ENCODE measurements around the gene IFTAP. TPM values are rescaled to one million over a fixed set of nuclear protein-coding genes. Genes with fewer than 3 reads are reported as not detected.

Gene IFTAP
- total and polyA plus RNA-seq, 2 of the 13 experiments (the other 11 are each of a cell fraction or from before 2014, with no cell fraction given), result 11.3 to 29.4 TPM

DNA sequence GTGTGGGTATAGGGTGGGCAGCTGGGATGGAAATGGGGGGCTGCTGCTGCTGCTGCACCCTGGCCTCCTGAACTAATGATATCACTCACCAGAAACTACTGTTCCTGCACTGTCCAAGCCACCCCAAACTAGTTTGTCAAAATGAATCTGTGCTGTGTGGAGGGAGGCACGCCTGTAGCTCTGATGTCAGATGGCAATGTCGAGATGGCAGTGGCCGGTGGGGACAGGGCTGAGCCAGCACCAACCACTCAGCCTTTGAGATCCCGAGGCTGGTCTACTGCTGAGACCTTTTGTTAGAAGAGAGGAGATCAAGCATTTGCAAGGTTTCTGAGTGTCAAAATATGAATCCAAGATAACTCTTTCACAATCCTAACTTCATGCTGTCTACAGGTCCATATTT, 25.2 kb upstream of the IFTAP start (continued):
- TF ChIP-seq, protein P1, sequence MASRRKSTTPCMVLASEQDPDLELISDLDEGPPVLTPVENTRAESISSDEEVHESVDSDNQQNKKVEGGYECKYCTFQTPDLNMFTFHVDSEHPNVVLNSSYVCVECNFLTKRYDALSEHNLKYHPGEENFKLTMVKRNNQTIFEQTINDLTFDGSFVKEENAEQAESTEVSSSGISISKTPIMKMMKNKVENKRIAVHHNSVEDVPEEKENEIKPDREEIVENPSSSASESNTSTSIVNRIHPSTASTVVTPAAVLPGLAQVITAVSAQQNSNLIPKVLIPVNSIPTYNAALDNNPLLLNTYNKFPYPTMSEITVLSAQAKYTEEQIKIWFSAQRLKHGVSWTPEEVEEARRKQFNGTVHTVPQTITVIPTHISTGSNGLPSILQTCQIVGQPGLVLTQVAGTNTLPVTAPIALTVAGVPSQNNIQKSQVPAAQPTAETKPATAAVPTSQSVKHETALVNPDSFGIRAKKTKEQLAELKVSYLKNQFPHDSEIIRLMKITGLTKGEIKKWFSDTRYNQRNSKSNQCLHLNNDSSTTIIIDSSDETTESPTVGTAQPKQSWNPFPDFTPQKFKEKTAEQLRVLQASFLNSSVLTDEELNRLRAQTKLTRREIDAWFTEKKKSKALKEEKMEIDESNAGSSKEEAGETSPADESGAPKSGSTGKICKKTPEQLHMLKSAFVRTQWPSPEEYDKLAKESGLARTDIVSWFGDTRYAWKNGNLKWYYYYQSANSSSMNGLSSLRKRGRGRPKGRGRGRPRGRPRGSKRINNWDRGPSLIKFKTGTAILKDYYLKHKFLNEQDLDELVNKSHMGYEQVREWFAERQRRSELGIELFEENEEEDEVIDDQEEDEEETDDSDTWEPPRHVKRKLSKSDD (CRISPR knock-in tag; IDR thresholded peaks at IDR 0.05; ENCODE audit: low read depth), result no peak
- no peak for TF ChIP-seq FIP1L1 (IDR thresholded peaks at IDR 0.05; ENCODE audit: borderline replicate concordance, insufficient read depth, low read depth, low read length)
- no peak for TF ChIP-seq GABPB1 (CRISPR knock-in tag; IDR thresholded peaks at IDR 0.05)
- no peak for TF ChIP-seq PCBP2 (optimal IDR thresholded peaks at IDR 0.05; ENCODE audit: low read depth, low read length, poor library complexity, severe bottlenecking)
- TF ChIP-seq ZNF7 (CRISPR knock-in tag; IDR thresholded peaks at IDR 0.05), result no peak
- no peak for TF ChIP-seq REL (CRISPR knock-in tag; conservative IDR thresholded peaks at IDR 0.05)
- no peak for TF ChIP-seq ARNT (IDR thresholded peaks at IDR 0.05)

DNA sequence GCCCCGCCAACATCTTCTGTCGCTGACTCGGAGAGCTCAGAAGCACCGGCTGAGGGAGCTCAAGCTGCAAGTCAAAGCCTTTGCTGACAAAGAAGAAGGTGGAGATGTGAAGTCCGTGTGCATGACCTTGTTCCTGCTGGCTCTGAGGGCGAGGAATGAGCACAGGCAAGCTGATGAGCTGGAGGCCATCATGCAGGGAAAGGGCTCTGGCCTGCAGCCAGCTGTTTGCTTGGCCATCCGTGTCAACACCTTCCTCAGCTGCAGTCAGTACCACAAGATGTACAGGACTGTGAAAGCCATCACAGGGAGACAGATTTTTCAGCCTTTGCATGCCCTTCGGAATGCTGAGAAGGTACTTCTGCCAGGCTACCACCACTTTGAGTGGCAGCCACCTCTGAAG, 19.8 kb upstream of the IFTAP start:
- intact Hi-C loops (cut with micrococcal nuclease; ENCODE audit: unreplicated experiment), result no loop called here
- peaks cover 0 to 8% of the 10 kb centered on the region in 2 experiments; a peak in 3 of 5 replicates for H3K27me3 ChIP-seq (ENCODE audit: control insufficient read depth in 1 of 2, insufficient read depth in 2 of 2, low read length in 2 of 2)
- ChIA-PET POLR2A (no interaction called here), CTCF (ENCODE audit: low intra/inter-chr PET ratio, low total read pairs) (no interaction called here)
- BruUV-seq (replicated peaks), result no TSS peak
- in situ Hi-C loops (cut with HindIII; ENCODE audit: extremely low pct_ligation_motif_present, low pct_unique_long_range_greater_than_20kb), result no loop called here
- H3K79me2 ChIP-seq (ENCODE audit: insufficient read depth, low read length), result no peaks in the 10 kb centered on the region
- H3K27ac ChIP-seq (ENCODE audit: extremely low read length, insufficient read depth, low read length), result no peak overlapping the region
- no peak for FAIRE-seq
- no peak overlapping the region for H2AFZ ChIP-seq (ENCODE audit: low read length)
- no peaks in the 10 kb centered on the region for H4K20me1 ChIP-seq (ENCODE audit: insufficient read depth, low read length)
- no peak overlapping the region for H3K9ac ChIP-seq (ENCODE audit: insufficient read depth, low read depth, low read length)
- WGBS (ENCODE audit: low lambda C conversion rate), result 50% methylated on average over 5 of the region's 8 CpGs
- no peaks in the 10 kb centered on the region for H3K4me1 ChIP-seq (ENCODE audit: insufficient read depth, low read length)
- H3K36me3 ChIP-seq (replicated peaks in 1 of 2; ENCODE audit: control insufficient read depth in 1 of 2, insufficient read depth in 2 of 2, low read length in 2 of 2), result no peaks in the 10 kb centered on the region
- H3K4me3 ChIP-seq (replicated peaks in 1 of 3; ENCODE audit: insufficient read depth in 1 of 3, low read depth in 2 of 3, low read length in 3 of 3), result no peak overlapping the region
- no peaks in the 10 kb centered on the region for H3K9me3 ChIP-seq (ENCODE audit: low read length)
- no peak for DNase-seq (ENCODE audit: low spot score)
- ATAC-seq, result no peak
- no peak overlapping the region for H3K4me2 ChIP-seq (ENCODE audit: low read depth, low read length)
- TF ChIP-seq ZNF780A (CRISPR knock-in tag; IDR thresholded peaks at IDR 0.05) (no peak), ZFX (CRISPR knock-in tag; IDR thresholded peaks at IDR 0.05; ENCODE audit: low read depth) (no peak), KDM6A (CRISPR knock-in tag; IDR thresholded peaks at IDR 0.05; ENCODE audit: low read depth) (no peak), NFYC (CRISPR knock-in tag; IDR thresholded peaks at IDR 0.05) (no peak), ZNF160 (CRISPR knock-in tag; IDR thresholded peaks at IDR 0.05) (no peak), PCBP2 (optimal IDR thresholded peaks at IDR 0.05; ENCODE audit: low read depth, low read length, poor library complexity, severe bottlenecking) (no peak), ZNF652 (CRISPR knock-in tag; IDR thresholded peaks at IDR 0.05; ENCODE audit: borderline replicate concordance, low read depth) (no peak), KDM4B (CRISPR knock-in tag; IDR thresholded peaks at IDR 0.05) (no peak)
- TF ChIP-seq, protein P2, sequence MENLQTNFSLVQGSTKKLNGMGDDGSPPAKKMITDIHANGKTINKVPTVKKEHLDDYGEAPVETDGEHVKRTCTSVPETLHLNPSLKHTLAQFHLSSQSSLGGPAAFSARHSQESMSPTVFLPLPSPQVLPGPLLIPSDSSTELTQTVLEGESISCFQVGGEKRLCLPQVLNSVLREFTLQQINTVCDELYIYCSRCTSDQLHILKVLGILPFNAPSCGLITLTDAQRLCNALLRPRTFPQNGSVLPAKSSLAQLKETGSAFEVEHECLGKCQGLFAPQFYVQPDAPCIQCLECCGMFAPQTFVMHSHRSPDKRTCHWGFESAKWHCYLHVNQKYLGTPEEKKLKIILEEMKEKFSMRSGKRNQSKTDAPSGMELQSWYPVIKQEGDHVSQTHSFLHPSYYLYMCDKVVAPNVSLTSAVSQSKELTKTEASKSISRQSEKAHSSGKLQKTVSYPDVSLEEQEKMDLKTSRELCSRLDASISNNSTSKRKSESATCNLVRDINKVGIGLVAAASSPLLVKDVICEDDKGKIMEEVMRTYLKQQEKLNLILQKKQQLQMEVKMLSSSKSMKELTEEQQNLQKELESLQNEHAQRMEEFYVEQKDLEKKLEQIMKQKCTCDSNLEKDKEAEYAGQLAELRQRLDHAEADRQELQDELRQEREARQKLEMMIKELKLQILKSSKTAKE (CRISPR knock-in tag; IDR thresholded peaks at IDR 0.05; ENCODE audit: borderline replicate concordance), result no peak
- TF ChIP-seq, protein P3, sequence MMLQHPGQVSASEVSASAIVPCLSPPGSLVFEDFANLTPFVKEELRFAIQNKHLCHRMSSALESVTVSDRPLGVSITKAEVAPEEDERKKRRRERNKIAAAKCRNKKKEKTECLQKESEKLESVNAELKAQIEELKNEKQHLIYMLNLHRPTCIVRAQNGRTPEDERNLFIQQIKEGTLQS (CRISPR knock-in tag; IDR thresholded peaks at IDR 0.05), result no peak
- TF ChIP-seq, protein P4, sequence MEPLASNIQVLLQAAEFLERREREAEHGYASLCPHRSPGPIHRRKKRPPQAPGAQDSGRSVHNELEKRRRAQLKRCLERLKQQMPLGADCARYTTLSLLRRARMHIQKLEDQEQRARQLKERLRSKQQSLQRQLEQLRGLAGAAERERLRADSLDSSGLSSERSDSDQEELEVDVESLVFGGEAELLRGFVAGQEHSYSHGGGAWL (CRISPR knock-in tag; IDR thresholded peaks at IDR 0.05), result no peak
- TF ChIP-seq, protein P5, sequence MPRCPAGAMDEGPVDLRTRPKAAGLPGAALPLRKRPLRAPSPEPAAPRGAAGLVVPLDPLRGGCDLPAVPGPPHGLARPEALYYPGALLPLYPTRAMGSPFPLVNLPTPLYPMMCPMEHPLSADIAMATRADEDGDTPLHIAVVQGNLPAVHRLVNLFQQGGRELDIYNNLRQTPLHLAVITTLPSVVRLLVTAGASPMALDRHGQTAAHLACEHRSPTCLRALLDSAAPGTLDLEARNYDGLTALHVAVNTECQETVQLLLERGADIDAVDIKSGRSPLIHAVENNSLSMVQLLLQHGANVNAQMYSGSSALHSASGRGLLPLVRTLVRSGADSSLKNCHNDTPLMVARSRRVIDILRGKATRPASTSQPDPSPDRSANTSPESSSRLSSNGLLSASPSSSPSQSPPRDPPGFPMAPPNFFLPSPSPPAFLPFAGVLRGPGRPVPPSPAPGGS (CRISPR knock-in tag; IDR thresholded peaks at IDR 0.05), result no peak

Data from HepG2 (cell line).